Left ventricle myocardium inferior (tissue), 1 donor: ENCODE data around the gene SLFN11. TPM values are rescaled to one million over a fixed set of nuclear protein-coding genes. Genes with fewer than 3 reads are reported as not detected.
"Not testable (repeated sequence)": the region's sequence is repeated elsewhere in the genome, so short reads cannot be mapped to it uniquely, and the experiment has no call there.

Source experiments
- DNase-seq: peaks from one replicate; pipeline ENCODE4 v3.0.0-alpha.2; 2020
- H3K27ac ChIP-seq: fragments of 200-600 bp; replicated peaks from 2 replicates; pipeline ENCODE4 v1.8.0; 2021
- H3K27me3 ChIP-seq: fragments of 200-600 bp; 2 replicates; pipeline ENCODE4 v1.8.0; 2021; ENCODE audit warnings: low read depth
- H3K36me3 ChIP-seq: fragments of 200-600 bp; 2 replicates; pipeline ENCODE4 v1.8.0; 2021
- H3K4me1 ChIP-seq: fragments of 200-600 bp; 2 replicates; pipeline ENCODE4 v1.8.0; 2021
- H3K4me3 ChIP-seq: fragments of 200-600 bp; 2 replicates; pipeline ENCODE4 v1.8.0; 2021; ENCODE audit warnings: mild to moderate bottlenecking, moderate library complexity
- H3K9me3 ChIP-seq: fragments of 200-600 bp; replicated peaks from 2 replicates; pipeline ENCODE4 v1.8.0; 2021
- CTCF ChIP-seq: fragments of 200-600 bp; IDR thresholded peaks from 2 replicates; pipeline ENCODE4 v1.8.0; 2021; ENCODE audit warnings: antibody characterized with exemption, mild to moderate bottlenecking, borderline replicate concordance
- intact Hi-C: fragments of 100-400 bp; cut with micrococcal nuclease; formaldehyde crosslinking; loops from one replicate; pipeline ENCODE4 v1.11.0; 2022
- total RNA-seq: library from RNA; stranded (reverse); fragmentation: NEBNext Ultra II Directional; extraction: Animal tissue kit (Norgen Biotek cat#: 25700); gene quantifications from one replicate; pipeline ENCODE4 v1.2.1, GENCODE V29; 2021
- donor health status: DM: no; HTN: yes; CAD: no; lungs with severe emphysema.

SLFN11 gene
- total RNA-seq, 1 donor from 2014 or later, result 15.1 TPM

- DNase-seq, result no peak
- H3K27ac ChIP-seq, result no peak overlapping the region
- no peaks in the 10 kb centered on the region for H3K9me3 ChIP-seq
- TF ChIP-seq CTCF, result no peak
- intact Hi-C loops, result no loop called here
- H3K36me3 ChIP-seq, result peaks cover 43% of the 10 kb centered on the region
- H3K4me1 ChIP-seq, result no peaks in the 10 kb centered on the region
- H3K27me3 ChIP-seq, result no peaks in the 10 kb centered on the region
- no peak overlapping the region for H3K4me3 ChIP-seq
Observed at GRCh38 chr17:35406568-35406967, 33.1 kb upstream of the SLFN11 start.

DNA sequence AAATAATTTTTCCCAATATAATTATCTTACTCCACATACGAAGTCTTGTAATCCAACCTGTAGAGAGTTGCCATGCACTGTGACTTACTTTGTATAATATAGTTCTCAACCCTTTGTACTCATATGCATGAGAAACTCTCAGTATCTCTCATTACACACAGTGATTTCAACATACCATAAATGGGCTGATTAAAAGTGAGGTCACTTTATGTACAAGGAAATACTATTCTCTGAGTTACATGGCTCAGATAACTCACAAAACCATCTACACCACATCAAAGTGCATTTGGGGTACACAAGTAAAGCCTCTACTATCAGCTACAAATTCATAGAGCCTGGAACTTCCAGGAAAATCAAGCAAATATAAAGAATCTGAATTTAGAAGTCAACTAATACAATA, 30.9 kb upstream of the SLFN11 start:
- Histone ChIP-seq H3K4me1 (no peaks in the 10 kb centered on the region), H3K9me3 (no peaks in the 10 kb centered on the region), H3K27me3 (no peaks in the 10 kb centered on the region), H3K36me3 (peaks cover 22% of the 10 kb centered on the region), H3K4me3 (no peak overlapping the region), H3K27ac (no peak overlapping the region)
- intact Hi-C loops, result no loop called here
- no peak for DNase-seq
- TF ChIP-seq CTCF, result no peak

GRCh38 chr17:35393783-35394182, 20.4 kb upstream of the SLFN11 start:
- DNase-seq, H3K4me3 ChIP-seq, intact Hi-C loops, H3K36me3 ChIP-seq, H3K9me3 ChIP-seq, H3K4me1 ChIP-seq, H3K27ac ChIP-seq, H3K27me3 ChIP-seq: not testable (repeated sequence)

GRCh38 chr17:35390663-35391062, 17.2 kb upstream of the SLFN11 start:
- H3K27me3 ChIP-seq, result no peaks in the 10 kb centered on the region
- H3K4me3 ChIP-seq, result no peak overlapping the region
- no peaks in the 10 kb centered on the region for H3K4me1 ChIP-seq
- intact Hi-C loops, result no loop called here
- H3K9me3 ChIP-seq, result peaks cover 2% of the 10 kb centered on the region
- no peak for DNase-seq
- no peaks in the 10 kb centered on the region for H3K36me3 ChIP-seq
- no peak overlapping the region for H3K27ac ChIP-seq
- TF ChIP-seq CTCF, result no peak

- TF ChIP-seq CTCF, result no peak
- Histone ChIP-seq H3K9me3 (peaks cover 2% of the 10 kb centered on the region), H3K4me1 (no peaks in the 10 kb centered on the region), H3K36me3 (no peaks in the 10 kb centered on the region), H3K4me3 (no peak overlapping the region), H3K27ac (no peak overlapping the region), H3K27me3 (no peaks in the 10 kb centered on the region)
- no peak for DNase-seq
- intact Hi-C loops, result no loop called here
Observed at GRCh38 chr17:35390156-35390555, 16.7 kb upstream of the SLFN11 start.

DNA sequence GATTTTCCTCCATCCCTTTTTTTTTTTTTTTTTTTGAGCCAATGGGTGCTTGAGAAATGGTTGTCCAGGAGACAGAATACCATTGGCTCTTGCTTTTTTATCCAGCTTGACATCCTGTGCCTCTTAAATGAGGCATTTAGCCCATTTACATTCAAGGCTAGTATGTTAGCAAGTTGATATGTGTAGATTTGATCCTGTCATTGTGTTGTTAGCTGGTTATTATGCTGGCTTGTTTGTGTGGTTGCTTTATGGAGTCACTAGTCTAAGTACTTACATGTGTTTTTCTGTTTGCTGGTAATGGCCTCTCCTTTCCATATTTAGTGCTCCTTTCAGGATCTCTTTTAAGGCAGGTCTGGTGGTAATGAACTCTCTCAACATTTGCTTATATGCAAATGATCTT, 14.1 kb upstream of the SLFN11 start:
- Histone ChIP-seq H3K36me3 (no peaks in the 10 kb centered on the region), H3K4me1 (no peaks in the 10 kb centered on the region), H3K27me3 (no peaks in the 10 kb centered on the region), H3K9me3 (peaks cover 23% of the 10 kb centered on the region), H3K4me3 (no peak overlapping the region), H3K27ac (no peak overlapping the region)
- no peak for DNase-seq
- no peak for TF ChIP-seq CTCF
- intact Hi-C loops, result no loop called here
